T-helper 2 cell treated with Interferon-gamma antibody and Interleukin-4, amounts not matched to agents 5 μg/mL and 100 μg/mL, for 36 hours (primary cell): Measurements from ENCODE around the gene PTCH1.

Experiments used
- DNase-seq: peaks from one replicate; pipeline ENCODE4 v3.0.0; 2021; ENCODE audit warnings: low spot score
- H3K27ac Mint-ChIP-seq: one replicate; pipeline ENCODE4 v1.8.0; 2021; ENCODE audit warnings: mild to moderate bottlenecking, mixed read lengths
- H3K27me3 Mint-ChIP-seq: one replicate; pipeline ENCODE4 v1.8.0; 2021; ENCODE audit warnings: low read depth, mixed read lengths
- H3K36me3 Mint-ChIP-seq: one replicate; pipeline ENCODE4 v1.8.0; 2021; ENCODE audit warnings: low read depth, mixed read lengths
- H3K4me1 Mint-ChIP-seq: one replicate; pipeline ENCODE4 v1.8.0; 2021; ENCODE audit warnings: low read depth, mixed read lengths
- H3K4me3 Mint-ChIP-seq: one replicate; pipeline ENCODE4 v1.8.0; 2022; ENCODE audit warnings: mild to moderate bottlenecking, moderate library complexity, mixed read lengths
- H3K9me3 Mint-ChIP-seq: one replicate; pipeline ENCODE4 v1.8.0; 2021; ENCODE audit warnings: mixed read lengths

The PTCH1 gene

DNA sequence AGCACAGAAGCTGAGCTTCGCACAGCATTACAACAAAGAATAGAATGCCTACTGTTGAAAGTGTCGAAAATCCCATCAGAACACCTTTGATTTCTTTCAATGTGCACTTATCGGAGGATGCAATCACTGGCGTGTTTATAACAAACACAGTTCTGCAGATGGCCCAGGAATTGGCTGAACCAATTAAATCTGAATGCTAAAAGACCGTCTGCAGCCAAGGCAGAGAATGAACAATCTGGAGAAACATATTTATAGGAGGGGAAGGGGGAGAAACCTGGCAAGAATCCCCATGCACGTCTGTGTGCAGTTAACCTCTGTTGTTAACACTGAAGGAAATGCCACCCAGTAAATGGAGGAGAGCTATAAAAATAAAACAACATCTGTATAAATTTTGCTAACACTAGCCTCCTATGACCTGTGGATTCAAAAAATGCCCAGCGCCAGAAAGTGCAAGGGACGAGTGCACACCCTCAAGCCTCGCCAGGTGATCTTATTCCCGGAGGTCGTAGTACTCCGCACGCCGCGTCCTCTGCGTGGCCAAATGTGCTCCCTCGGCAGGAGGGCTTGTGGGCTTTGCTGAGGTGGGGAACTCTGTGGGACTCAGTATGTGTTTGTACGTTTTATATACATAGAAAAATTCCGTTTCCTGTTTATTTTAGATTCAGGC lies 56.8 kb downstream of the PTCH1 start:
- peaks cover 22% of the 10 kb centered on the region for H3K4me1 Mint-ChIP-seq
- no peaks in the 10 kb centered on the region for H3K36me3 Mint-ChIP-seq
- no peak overlapping the region for H3K4me3 Mint-ChIP-seq
- H3K27ac Mint-ChIP-seq: no peak overlapping the region
- no peak for DNase-seq
- H3K27me3 Mint-ChIP-seq: peaks cover 34% of the 10 kb centered on the region
- no peaks in the 10 kb centered on the region for H3K9me3 Mint-ChIP-seq

DNA sequence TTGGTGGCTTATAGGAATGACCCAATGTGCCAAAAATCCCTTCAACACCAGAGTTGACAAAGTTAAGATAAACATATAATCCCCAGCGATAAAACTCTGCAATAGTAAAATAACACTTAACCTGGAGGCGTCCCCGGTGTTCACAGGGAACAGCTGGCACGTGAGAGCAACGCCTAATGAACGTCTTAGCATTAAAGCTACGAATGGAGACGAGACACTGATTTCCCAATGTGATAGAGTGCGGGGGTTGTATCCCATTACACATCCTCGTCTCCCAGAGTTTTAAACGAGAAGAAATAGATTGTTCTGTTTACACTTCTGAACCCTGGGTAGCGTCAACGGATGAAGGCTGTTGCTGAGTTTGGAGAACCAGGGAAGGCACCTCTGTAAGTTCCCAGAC lies 57.6 kb downstream of the PTCH1 start:
- H3K4me1 Mint-ChIP-seq: peaks cover 21% of the 10 kb centered on the region
- H3K4me3 Mint-ChIP-seq: no peak overlapping the region
- H3K9me3 Mint-ChIP-seq: no peaks in the 10 kb centered on the region
- peaks cover 31% of the 10 kb centered on the region for H3K27me3 Mint-ChIP-seq
- H3K36me3 Mint-ChIP-seq: no peaks in the 10 kb centered on the region
- no peak for DNase-seq
- H3K27ac Mint-ChIP-seq: no peak overlapping the region

DNA sequence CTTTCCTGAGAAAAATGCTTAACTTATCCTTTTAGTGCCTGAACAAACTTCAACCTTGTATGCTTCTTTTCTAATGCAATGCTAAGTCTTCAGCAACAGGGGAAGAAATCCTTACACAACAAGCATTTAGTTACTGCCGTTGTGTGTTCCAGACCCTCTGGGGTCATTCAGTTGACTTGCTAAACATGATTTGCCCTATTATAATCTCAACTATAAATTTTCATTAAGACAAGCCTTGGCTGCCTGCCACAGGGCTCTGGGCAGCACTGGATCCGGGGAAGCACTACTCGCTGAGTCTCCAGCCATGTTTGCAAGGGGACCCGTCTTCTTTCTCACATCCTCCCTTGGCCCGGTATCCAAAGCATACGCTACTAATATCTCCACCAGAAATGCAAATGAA lies 58.1 kb downstream of the PTCH1 start:
- H3K9me3 Mint-ChIP-seq: no peaks in the 10 kb centered on the region
- no peaks in the 10 kb centered on the region for H3K36me3 Mint-ChIP-seq
- no peak overlapping the region for H3K27ac Mint-ChIP-seq
- H3K4me3 Mint-ChIP-seq: no peak overlapping the region
- no peak for DNase-seq
- peaks cover 18% of the 10 kb centered on the region for H3K4me1 Mint-ChIP-seq
- H3K27me3 Mint-ChIP-seq: peaks cover 31% of the 10 kb centered on the region

DNA sequence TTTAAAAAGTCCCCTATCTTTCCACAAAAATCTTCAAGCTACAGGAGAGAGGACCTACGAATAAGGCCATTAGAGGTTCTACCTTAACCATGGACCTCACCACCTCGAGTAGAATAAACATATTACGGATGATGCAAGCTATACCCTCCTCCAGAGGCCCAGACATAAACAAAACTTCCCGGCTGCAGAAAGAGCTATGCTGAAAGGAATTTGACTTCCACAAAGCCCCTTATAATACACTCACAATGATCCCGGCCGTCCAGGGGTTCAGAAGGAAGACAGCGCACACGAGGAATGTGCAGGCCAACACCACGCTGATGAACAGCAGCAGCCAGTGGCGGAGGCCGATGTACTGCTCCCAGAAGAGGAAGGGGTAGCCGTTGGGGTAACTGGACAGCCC lies 59.0 kb downstream of the PTCH1 start:
- Mint-ChIP-seq H3K4me3 (no peak overlapping the region), H3K27ac (no peak overlapping the region), H3K36me3 (no peaks in the 10 kb centered on the region), H3K27me3 (peaks cover 31% of the 10 kb centered on the region), H3K4me1 (peaks cover 10% of the 10 kb centered on the region), H3K9me3 (no peaks in the 10 kb centered on the region)
- no peak for DNase-seq

DNA sequence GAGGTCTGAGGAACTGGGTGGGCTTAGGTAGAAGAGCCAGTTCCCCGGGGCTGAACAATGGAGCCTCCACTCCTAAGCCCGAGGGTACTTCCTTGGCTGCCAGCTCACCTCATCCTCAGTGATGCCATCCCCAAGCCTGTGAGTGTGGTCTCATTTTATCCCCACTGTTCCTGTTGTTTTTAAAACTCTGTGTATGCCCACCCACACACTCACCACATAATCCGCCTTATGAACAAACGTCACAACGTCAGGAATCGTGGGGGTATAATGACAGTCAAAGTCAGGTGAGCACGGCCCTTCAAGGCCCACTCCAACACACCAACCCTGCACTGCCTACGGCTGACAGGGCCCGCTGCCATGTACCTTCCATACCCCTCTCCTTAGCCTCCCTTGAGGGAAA lies 61.1 kb downstream of the PTCH1 start:
- Mint-ChIP-seq H3K4me1 (no peaks in the 10 kb centered on the region), H3K27ac (no peak overlapping the region), H3K4me3 (no peak overlapping the region), H3K36me3 (no peaks in the 10 kb centered on the region), H3K27me3 (peaks cover 15% of the 10 kb centered on the region), H3K9me3 (no peaks in the 10 kb centered on the region)
- DNase-seq: no peak

DNA sequence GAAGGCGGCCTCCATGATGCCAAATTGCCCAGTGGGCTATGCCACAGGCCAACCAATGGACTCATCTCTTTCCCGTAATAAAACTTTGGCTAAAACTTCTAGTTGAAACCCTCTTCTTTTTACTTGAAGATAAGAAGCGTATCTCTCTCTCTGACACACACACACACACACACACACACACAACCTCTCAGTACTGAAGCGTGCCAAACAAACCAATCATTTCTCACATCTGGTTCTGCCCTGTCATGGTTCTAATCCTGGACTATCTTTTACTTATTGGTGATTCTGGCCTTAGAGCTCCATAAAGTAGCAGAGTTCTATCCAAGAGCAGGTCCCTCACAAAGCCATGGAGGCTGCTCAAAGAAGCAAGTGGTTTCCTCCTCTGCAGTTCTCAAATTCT lies 64.6 kb downstream of the PTCH1 start:
- Mint-ChIP-seq H3K9me3 (no peaks in the 10 kb centered on the region), H3K4me3 (no peak overlapping the region), H3K27ac (no peak overlapping the region), H3K36me3 (no peaks in the 10 kb centered on the region), H3K4me1 (peaks cover 5% of the 10 kb centered on the region), H3K27me3 (no peaks in the 10 kb centered on the region)
- no peak for DNase-seq

DNA sequence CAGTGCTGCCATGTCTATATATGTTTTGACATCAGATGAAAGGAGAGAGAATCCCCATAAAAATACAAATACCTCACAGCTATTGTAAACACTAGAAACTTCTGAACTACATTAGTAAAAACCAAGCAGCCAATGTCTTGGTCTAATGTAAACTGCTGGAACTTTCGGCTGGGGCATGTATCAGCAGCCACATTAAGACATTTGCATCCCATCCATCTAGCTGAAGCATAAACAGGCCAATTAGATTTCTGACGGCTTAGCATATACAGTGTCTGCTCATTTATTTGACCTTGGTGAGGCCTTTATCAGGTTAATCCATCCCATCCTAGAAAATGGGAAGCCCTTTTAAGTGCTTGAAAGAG lies 65.7 kb downstream of the PTCH1 start:
- no peaks in the 10 kb centered on the region for H3K27me3 Mint-ChIP-seq
- H3K27ac Mint-ChIP-seq: no peak overlapping the region
- DNase-seq: no peak
- peaks cover 5% of the 10 kb centered on the region for H3K4me1 Mint-ChIP-seq
- no peak overlapping the region for H3K4me3 Mint-ChIP-seq
- H3K9me3 Mint-ChIP-seq: no peaks in the 10 kb centered on the region
- H3K36me3 Mint-ChIP-seq: no peaks in the 10 kb centered on the region

DNA sequence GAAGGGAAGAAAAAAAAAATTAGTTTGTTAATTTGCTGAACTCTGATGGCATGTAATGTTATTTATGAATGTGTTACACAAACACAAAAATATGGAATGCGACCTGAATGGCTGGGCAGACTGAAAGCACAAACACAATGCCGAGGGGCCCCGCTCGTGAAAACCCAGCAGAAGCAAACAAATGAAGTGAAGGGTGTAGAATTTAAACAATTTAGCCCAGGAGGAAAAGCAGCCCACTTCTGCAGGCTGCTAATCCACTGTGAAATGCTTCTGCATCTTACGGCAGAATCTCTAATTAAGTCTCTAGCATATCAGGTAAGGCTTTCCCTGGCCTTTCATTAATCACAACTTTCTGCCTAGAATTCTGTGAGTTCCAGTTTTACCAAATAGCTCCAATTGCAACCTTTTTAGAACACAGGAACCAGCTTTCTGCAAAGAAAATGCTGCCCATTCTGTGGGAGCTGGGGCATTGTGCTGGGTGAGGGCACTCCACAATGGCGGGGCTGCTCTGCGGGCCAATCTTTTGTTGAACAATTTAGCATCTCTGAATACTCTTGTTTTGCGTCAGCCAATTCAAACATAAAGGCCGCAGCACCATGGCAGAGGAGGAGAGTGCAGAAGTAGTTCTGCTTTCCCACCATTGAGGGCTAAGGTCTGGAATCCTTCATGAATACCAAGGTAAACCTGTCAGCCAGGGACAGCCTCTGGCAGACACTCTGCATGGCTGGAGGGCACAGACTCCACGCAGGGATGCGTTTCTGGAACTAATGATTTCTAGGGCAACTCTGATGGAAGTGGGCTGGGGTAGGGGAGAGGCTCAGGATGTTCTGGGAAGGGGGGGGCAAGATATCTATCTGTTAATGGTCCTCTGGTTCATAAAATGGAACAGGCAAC lies 66.4 kb downstream of the PTCH1 start:
- DNase-seq: no peak
- Mint-ChIP-seq H3K27ac (no peak overlapping the region), H3K9me3 (no peaks in the 10 kb centered on the region), H3K4me1 (peaks cover 5% of the 10 kb centered on the region), H3K27me3 (no peaks in the 10 kb centered on the region), H3K36me3 (no peaks in the 10 kb centered on the region), H3K4me3 (no peak overlapping the region)

DNA sequence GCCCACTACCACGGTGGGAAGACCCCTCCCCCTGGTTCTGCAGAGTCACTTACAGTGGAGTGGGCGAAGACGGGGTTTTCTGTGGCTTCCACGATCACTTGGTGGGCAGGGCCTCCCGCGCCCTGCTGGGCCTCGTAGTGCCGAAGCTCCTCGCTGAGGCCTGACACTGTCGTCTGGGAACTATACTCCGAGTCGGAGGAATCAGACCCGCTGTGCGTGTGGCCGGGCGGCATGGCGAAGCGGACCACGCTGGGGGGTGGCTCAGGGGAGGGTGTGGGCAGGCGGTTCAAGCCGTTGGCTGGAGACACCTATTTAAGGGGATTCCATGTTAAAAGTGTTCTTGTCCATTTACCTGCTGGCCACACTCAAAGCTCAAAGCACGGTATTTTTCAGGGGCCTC lies 67.8 kb downstream of the PTCH1 start:
- Mint-ChIP-seq H3K4me1 (peaks cover 5% of the 10 kb centered on the region), H3K27ac (no peak overlapping the region), H3K9me3 (no peaks in the 10 kb centered on the region), H3K36me3 (no peaks in the 10 kb centered on the region), H3K27me3 (no peaks in the 10 kb centered on the region), H3K4me3 (no peak overlapping the region)
- no peak for DNase-seq

DNA sequence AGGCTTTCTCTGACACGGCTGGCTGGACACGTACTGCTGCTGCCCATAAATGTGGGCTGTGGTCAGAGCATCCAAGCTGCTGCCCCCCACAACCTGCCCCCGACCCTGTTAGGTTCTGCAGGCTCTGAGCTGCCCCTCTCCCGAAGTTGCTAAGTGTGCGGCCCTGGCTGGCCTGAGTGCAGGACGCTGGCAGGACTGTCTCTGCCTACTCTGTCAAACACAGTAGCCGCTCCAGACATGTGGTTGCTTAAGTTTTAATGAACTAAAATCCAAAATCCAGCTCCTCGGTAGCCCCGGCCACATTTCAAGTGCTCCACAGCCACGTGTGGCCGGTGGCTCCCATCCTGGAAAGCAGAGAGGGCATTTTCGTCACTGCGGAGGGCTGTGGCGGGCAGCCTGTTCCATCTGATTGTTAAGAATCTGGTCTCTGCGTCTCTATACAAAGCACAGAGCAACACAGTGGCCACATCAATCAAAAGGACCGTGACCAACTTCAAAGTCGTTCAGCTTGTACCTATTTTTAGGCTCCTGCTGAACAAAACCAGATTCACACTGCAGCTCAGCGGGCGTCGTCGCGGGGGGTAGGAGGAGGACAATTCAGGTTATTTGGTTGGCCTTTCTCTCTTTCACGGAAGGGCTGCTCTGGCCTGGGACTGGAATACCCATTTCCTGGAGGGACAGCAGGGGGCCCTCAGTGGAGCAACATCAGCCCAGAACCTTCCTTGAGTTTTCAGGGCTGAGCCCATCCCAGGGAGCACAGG lies 68.9 kb downstream of the PTCH1 start:
- no peak overlapping the region for H3K4me3 Mint-ChIP-seq
- peaks cover 5% of the 10 kb centered on the region for H3K4me1 Mint-ChIP-seq
- H3K27me3 Mint-ChIP-seq: no peaks in the 10 kb centered on the region
- H3K9me3 Mint-ChIP-seq: no peaks in the 10 kb centered on the region
- H3K27ac Mint-ChIP-seq: no peak overlapping the region
- no peaks in the 10 kb centered on the region for H3K36me3 Mint-ChIP-seq
- no peak for DNase-seq

DNA sequence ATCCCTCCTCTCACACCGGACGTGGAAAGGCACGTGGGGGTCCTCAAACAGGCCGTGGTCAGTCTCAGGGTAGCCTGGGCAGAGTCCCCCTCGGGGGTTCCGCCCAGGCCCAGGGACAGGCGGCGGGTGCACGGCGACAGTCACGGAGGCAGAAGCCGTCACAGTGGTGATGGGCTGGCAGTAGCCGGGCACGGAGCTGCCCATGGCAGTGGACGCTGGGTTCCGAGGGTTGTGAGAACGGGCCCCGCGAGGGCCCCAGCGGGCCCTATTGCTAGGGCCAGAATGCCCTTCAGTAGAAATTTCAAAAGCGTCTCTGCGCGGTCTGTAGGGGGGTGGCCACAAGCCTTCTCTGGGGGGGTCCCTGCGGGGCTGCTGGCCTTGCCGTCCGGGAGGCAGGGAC lies 69.8 kb downstream of the PTCH1 start:
- no peaks in the 10 kb centered on the region for H3K27me3 Mint-ChIP-seq
- H3K36me3 Mint-ChIP-seq: no peaks in the 10 kb centered on the region
- H3K4me1 Mint-ChIP-seq: peaks cover 5% of the 10 kb centered on the region
- H3K27ac Mint-ChIP-seq: no peak overlapping the region
- no peak overlapping the region for H3K4me3 Mint-ChIP-seq
- no peak for DNase-seq
- H3K9me3 Mint-ChIP-seq: no peaks in the 10 kb centered on the region

DNA sequence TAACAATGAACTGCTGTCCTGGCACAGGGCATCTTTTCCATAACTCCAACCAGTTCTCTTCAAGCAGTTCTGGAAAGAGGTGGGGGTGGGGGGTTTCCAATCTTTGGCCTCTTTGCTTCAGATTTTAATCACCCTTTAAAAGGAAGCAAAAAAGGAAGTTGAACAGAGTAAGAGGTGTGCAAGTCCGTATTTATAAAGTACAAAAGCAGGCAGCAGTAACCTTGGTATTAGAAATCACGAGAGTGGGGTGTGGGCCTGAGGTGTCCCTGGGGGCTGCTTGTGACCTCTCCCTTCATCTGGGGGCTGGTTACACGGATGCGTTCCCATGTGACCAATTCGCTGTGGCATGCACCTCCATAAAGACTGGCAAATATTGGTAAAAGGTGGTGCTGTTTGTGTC lies 70.5 kb downstream of the PTCH1 start:
- H3K4me1 Mint-ChIP-seq: peaks cover 5% of the 10 kb centered on the region
- H3K36me3 Mint-ChIP-seq: no peaks in the 10 kb centered on the region
- no peaks in the 10 kb centered on the region for H3K9me3 Mint-ChIP-seq
- DNase-seq: no peak
- no peaks in the 10 kb centered on the region for H3K27me3 Mint-ChIP-seq
- no peak overlapping the region for H3K4me3 Mint-ChIP-seq
- H3K27ac Mint-ChIP-seq: no peak overlapping the region

DNA sequence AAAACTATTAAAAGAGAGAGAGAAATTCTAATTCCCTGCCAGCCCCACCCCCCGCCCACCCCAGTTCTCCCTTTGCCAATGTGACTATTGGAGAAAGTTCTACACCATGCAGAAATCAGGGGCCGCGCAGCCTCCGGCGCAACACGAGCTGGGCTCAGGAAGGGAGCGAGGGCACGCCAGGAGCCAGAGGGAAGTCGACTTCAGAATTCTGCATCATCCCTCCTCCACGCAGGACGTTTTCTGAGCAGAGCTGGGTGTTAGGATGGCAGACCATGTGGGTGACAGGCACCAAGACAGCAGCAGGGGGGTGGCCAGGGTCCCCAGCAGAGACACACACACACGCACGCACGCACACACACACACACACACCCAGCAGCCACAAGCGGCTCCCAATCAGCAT lies 72.6 kb downstream of the PTCH1 start:
- H3K4me3 Mint-ChIP-seq: no peak overlapping the region
- no peaks in the 10 kb centered on the region for H3K36me3 Mint-ChIP-seq
- peaks cover 3% of the 10 kb centered on the region for H3K27me3 Mint-ChIP-seq
- H3K27ac Mint-ChIP-seq: no peak overlapping the region
- no peaks in the 10 kb centered on the region for H3K9me3 Mint-ChIP-seq
- no peak for DNase-seq
- peaks cover 5% of the 10 kb centered on the region for H3K4me1 Mint-ChIP-seq

DNA sequence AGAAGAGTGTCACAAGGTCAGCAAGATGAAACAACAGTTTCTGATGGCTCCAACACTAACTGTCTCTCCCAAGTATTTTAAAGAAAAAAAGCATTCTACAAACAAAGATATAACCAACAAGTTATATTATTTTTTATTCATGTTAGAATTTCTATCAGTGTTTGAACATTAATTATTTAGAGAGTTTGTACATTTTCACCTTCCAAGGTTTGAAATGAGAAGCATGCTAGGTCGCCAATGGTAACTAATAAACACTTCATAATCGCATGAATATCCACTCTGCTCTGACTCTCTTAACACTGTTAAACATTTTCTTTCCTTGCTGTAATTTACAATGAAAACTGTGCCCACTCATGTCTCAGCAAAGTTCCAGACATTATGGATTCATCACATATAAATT lies 73.5 kb downstream of the PTCH1 start:
- H3K27me3 Mint-ChIP-seq: peaks cover 3% of the 10 kb centered on the region
- no peak for DNase-seq
- H3K27ac Mint-ChIP-seq: no peak overlapping the region
- H3K4me1 Mint-ChIP-seq: no peaks in the 10 kb centered on the region
- no peaks in the 10 kb centered on the region for H3K9me3 Mint-ChIP-seq
- no peak overlapping the region for H3K4me3 Mint-ChIP-seq
- H3K36me3 Mint-ChIP-seq: no peaks in the 10 kb centered on the region
